Testis (tissue), 2 donors: Measurements from ENCODE around the gene HECW1.

ENCODE experiments used
- POLR2A ChIP-seq: fragments of 450-650 bp; IDR thresholded peaks from one replicate; pipeline ENCODE4 v1.6.1; 2017; ENCODE audit warnings: antibody characterized with exemption, mild to moderate bottlenecking, moderate library complexity
- TF ChIP-seq, protein P1 (sequence below), 3 experiments: fragments of 450-650 bp in 2 of 3; fragments of 200-600 bp in 1 of 3; sonication (generic) in 1 of 3; IDR thresholded peaks; one replicate each; pipeline ENCODE4 v1.5.1; 2016 to 2019; ENCODE audit warnings: antibody characterized with exemption in 3 of 3, mild to moderate bottlenecking in 2 of 3, moderate library complexity in 1 of 3

DNA sequence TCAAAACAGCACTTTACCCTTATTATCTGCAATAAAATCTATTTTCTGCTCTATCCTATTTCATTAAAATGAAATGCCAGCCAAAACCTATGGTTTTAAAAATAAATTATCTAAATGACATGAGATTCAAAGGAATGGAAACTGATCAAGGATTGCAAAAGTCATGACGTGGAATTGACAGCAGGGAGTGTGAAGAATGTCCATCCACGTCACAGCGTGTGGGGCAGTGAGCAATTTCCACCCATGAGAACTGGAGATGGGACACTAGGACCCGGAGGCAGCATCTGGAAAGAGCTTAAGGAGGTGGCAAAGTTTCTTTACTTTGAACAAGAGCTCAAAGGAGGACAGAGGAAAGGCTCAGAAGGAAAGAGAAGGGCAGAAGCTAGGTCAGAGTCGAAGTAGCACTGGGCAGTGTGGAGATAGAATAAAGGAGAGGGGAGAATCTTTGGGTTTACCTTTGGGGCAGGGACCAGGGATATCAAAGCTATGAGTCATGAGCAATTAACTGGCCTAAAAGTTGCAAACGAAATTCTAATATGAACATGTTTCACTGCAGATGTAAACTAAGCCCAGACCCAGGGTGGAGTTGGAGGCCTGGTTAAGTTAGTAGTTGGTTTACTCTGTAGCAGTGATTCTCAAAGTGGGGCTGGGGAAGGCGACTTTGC is 445.5 kb downstream of the HECW1 start:
- TF ChIP-seq, protein P1, sequence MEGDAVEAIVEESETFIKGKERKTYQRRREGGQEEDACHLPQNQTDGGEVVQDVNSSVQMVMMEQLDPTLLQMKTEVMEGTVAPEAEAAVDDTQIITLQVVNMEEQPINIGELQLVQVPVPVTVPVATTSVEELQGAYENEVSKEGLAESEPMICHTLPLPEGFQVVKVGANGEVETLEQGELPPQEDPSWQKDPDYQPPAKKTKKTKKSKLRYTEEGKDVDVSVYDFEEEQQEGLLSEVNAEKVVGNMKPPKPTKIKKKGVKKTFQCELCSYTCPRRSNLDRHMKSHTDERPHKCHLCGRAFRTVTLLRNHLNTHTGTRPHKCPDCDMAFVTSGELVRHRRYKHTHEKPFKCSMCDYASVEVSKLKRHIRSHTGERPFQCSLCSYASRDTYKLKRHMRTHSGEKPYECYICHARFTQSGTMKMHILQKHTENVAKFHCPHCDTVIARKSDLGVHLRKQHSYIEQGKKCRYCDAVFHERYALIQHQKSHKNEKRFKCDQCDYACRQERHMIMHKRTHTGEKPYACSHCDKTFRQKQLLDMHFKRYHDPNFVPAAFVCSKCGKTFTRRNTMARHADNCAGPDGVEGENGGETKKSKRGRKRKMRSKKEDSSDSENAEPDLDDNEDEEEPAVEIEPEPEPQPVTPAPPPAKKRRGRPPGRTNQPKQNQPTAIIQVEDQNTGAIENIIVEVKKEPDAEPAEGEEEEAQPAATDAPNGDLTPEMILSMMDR (IDR thresholded peaks at IDR 0.05) = no peak
- TF ChIP-seq POLR2A = no peak
